Panc1 (cell line): ENCODE data around the gene NECTIN1. TPM values are rescaled to one million over a fixed set of nuclear protein-coding genes. Genes with fewer than 3 reads are reported as not detected.

Experiments used
- ATAC-seq: fragments of 200-7000 bp; cut with Tn5 transposase; 2 replicates; pipeline ENCODE4 v1.9.1; 2020; ENCODE audit warnings: mild to moderate bottlenecking, moderate library complexity
- BruUV-seq: library from RNA; stranded (reverse); fragments of 400-500 nt; replicated peaks from 2 replicates; lab custom pipeline; 2021; lab: Mats Ljungman, UMichigan
- CTCF ChIA-PET: fragments of 300-600 bp; sonication (Branson Sonifier 250); formaldehyde crosslinking; loops from one replicate; lab custom pipeline; 2022; ENCODE audit warnings: antibody characterized with exemption; lab: Charles Lee
- POLR2A ChIA-PET: fragments of 300-600 bp; sonication (Branson Sonifier 250); formaldehyde crosslinking; loops from one replicate; lab custom pipeline; 2022; ENCODE audit warnings: antibody characterized with exemption; lab: Charles Lee
- DNase-seq: peaks from one replicate; pipeline ENCODE4 v3.0.0-alpha.2; 2010; ENCODE audit warnings: low read depth, low spot score
- H3K27ac ChIP-seq: 2 replicates; pipeline ENCODE4 v1.5.1; 2011; ENCODE audit warnings: mild to moderate bottlenecking, low read length, inconsistent platforms
- H3K27me3 ChIP-seq: fragments of 200-500 bp; sonication (Bioruptor generic); 2 replicates; pipeline ENCODE4 v1.6.0; 2014; ENCODE audit warnings: low read length, inconsistent platforms; ENCODE audit not compliant: control insufficient read depth, insufficient read depth
- H3K36me3 ChIP-seq: fragments of 200-500 bp; sonication (Bioruptor generic); 2 replicates; pipeline ENCODE4 v1.5.1; 2014; ENCODE audit warnings: inconsistent platforms, mild to moderate bottlenecking, low read length, moderate library complexity; ENCODE audit not compliant: control insufficient read depth, insufficient read depth
- H3K4me1 ChIP-seq: 2 replicates; pipeline ENCODE4 v1.5.1; 2011; ENCODE audit warnings: inconsistent platforms, mild to moderate bottlenecking, low read length, moderate library complexity; ENCODE audit not compliant: control insufficient read depth, insufficient read depth
- H3K4me3 ChIP-seq, 2 experiments: 2 replicates each; pipeline ENCODE4 v1.5.1; 2011 to 2012; ENCODE audit warnings: low read depth in 2 of 2, low read length in 2 of 2, mild to moderate bottlenecking in 2 of 2, inconsistent platforms in 1 of 2, moderate library complexity in 1 of 2
- H3K9me3 ChIP-seq: fragments of 200-500 bp; sonication (Bioruptor generic); 2 replicates; pipeline ENCODE4 v1.5.1; 2014; ENCODE audit warnings: low read depth, mild to moderate bottlenecking, inconsistent platforms, low read length, moderate library complexity; ENCODE audit not compliant: control insufficient read depth, insufficient read depth
- CTCF ChIP-seq: fragments of 450-650 bp; IDR thresholded peaks from 2 replicates; pipeline ENCODE4 v1.5.1; 2017; ENCODE audit warnings: mild to moderate bottlenecking
- POLR2AphosphoS5 ChIP-seq: IDR thresholded peaks from 2 replicates; pipeline ENCODE4 v1.6.1; 2012; ENCODE audit warnings: mild to moderate bottlenecking, low read depth, low read length, moderate library complexity
- REST ChIP-seq, 2 experiments: IDR thresholded peaks; 2 replicates each; pipeline ENCODE4 v1.6.1; 2011 to 2012; ENCODE audit warnings: low read depth in 2 of 2, control low read depth in 1 of 2, low read length in 1 of 2, mild to moderate bottlenecking in 1 of 2, moderate library complexity in 1 of 2; ENCODE audit not compliant: insufficient read depth in 1 of 2
- SIN3A ChIP-seq: IDR thresholded peaks from 2 replicates; pipeline ENCODE4 v1.6.1; 2012; ENCODE audit warnings: low read depth, mild to moderate bottlenecking, low read length, moderate library complexity, borderline replicate concordance; ENCODE audit not compliant: insufficient read depth
- TCF7L2 ChIP-seq: IDR thresholded peaks from 2 replicates; pipeline ENCODE4 v1.6.1; 2011; ENCODE audit warnings: mild to moderate bottlenecking, low read depth, low read length, inconsistent platforms
- in situ Hi-C: cut with HindIII; loops from 2 replicates; pipeline ENCODE4 v1.10.0; 2016; ENCODE audit warnings: low sequenced_read_pairs, low pct_unique_long_range_greater_than_20kb
- intact Hi-C: fragments of 100-400 bp; cut with micrococcal nuclease; formaldehyde crosslinking; loops from one replicate; pipeline ENCODE4 v1.10.0; 2022; ENCODE audit not compliant: unreplicated experiment
- total RNA-seq: library from RNA; stranded (reverse); gene quantifications from one replicate; pipeline ENCODE4 v1.2.1, GENCODE V29; 2021; ENCODE audit not compliant: unreplicated experiment

The NECTIN1 gene
- total RNA-seq, 1 experiment from 2014 or later: 14.6 TPM

- H3K4me3 ChIP-seq: no peak overlapping the region
- intact Hi-C loops (no loop called here), in situ Hi-C loops (no loop called here)
- no peak for ATAC-seq
- CTCF ChIA-PET: no interaction called here
- H3K4me1 ChIP-seq: no peaks in the 10 kb centered on the region
- peaks cover 4% of the 10 kb centered on the region; the same call in 1 of the 2 replicates for H3K9me3 ChIP-seq
- POLR2A ChIA-PET: no interaction called here
- TF ChIP-seq CTCF: no peak
- TF ChIP-seq REST (IDR thresholded peaks at IDR 0.05; ENCODE audit: insufficient read depth in 1 of 2, low read depth in 2 of 2, low read length in 1 of 2): no peak
- no peak for TF ChIP-seq SIN3A
- TF ChIP-seq POLR2AphosphoS5: no peak
- no peak for TF ChIP-seq TCF7L2
- no TSS peak for BruUV-seq
- no peaks in the 10 kb centered on the region for H3K36me3 ChIP-seq
- no peak overlapping the region for H3K27ac ChIP-seq
- peaks cover 8% of the 10 kb centered on the region for H3K27me3 ChIP-seq
- DNase-seq: no peak
Observed at GRCh38 chr11:119772076-119772475, 43.1 kb upstream of the NECTIN1 start.

- no peak for TF ChIP-seq SIN3A
- TF ChIP-seq CTCF: no peak
- no peak for TF ChIP-seq REST (IDR thresholded peaks at IDR 0.05; ENCODE audit: insufficient read depth in 1 of 2, low read depth in 2 of 2, low read length in 1 of 2)
- TF ChIP-seq TCF7L2: no peak
- TF ChIP-seq POLR2AphosphoS5: no peak
- Histone ChIP-seq H3K27me3 (peaks cover 8% of the 10 kb centered on the region), H3K4me3 (no peak overlapping the region), H3K9me3 (peaks cover 4% of the 10 kb centered on the region; the same call in 1 of the 2 replicates), H3K36me3 (no peaks in the 10 kb centered on the region), H3K27ac (no peak overlapping the region), H3K4me1 (no peaks in the 10 kb centered on the region)
- BruUV-seq: no TSS peak
- no peak for DNase-seq
- in situ Hi-C loops (no loop called here), intact Hi-C loops (no loop called here)
- ATAC-seq: no peak
- POLR2A ChIA-PET: no interaction called here
- CTCF ChIA-PET: no interaction called here
Observed at GRCh38 chr11:119771172-119771770, 42.3 kb upstream of the NECTIN1 start.
